ENCODE measurements around the gene SLC38A4.

SLC38A4 gene

DNA sequence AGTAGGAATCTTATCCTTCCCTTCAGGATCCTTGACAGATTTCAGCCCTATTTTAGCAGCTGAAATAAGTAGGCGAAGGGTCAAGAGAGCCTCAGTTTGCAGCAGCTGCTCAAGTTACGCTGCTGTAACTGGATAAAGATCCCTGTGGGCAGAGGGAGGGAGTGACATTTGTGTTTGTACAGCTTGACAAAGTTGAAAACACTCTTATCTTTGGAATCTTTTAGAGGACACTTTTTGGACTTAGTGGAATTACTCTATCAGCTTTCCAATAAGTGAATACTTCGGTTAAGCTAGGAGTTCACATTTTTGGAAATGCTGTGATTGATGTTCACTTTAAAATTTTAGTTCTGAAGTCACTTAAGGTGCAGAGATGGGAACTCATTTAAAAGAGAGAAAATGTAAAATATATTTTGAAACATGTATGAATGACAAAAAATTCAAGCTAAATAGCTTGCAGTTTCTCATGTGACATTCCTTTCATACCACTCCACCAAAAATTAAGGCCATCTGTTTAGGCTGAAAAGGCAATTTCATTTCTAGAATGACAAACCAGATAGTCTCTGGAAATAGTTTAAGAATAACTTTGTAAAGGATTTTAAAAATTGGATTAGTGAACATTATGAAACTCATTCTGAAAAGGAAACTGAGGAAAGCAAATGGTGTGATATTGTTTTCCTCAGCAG, 55.2 kb downstream of the SLC38A4 start:
- no peak for TF ChIP-seq RAD21 (IDR thresholded peaks at IDR 0.05; ENCODE audit: low read depth)
- no peak for TF ChIP-seq CEBPB (IDR thresholded peaks at IDR 0.05)
- no peak for TF ChIP-seq YY1 (IDR thresholded peaks at IDR 0.05; ENCODE audit: low read depth)
- no peak for TF ChIP-seq CREB1 (IDR thresholded peaks at IDR 0.05; ENCODE audit: low read depth)
- TF ChIP-seq EP300 (IDR thresholded peaks at IDR 0.05; ENCODE audit: borderline replicate concordance) = no peak
- no peak for TF ChIP-seq MAX (IDR thresholded peaks at IDR 0.05)
- TF ChIP-seq FOXM1 (IDR thresholded peaks at IDR 0.05; ENCODE audit: borderline replicate concordance, low read depth) = no peak
- TF ChIP-seq TAF1 (IDR thresholded peaks at IDR 0.05; ENCODE audit: low read depth) = no peak
- no peak for TF ChIP-seq EGR1 (IDR thresholded peaks at IDR 0.05)
- no peak for TF ChIP-seq ZBTB7A (IDR thresholded peaks at IDR 0.05; ENCODE audit: low read depth)
- TF ChIP-seq, protein P1, sequence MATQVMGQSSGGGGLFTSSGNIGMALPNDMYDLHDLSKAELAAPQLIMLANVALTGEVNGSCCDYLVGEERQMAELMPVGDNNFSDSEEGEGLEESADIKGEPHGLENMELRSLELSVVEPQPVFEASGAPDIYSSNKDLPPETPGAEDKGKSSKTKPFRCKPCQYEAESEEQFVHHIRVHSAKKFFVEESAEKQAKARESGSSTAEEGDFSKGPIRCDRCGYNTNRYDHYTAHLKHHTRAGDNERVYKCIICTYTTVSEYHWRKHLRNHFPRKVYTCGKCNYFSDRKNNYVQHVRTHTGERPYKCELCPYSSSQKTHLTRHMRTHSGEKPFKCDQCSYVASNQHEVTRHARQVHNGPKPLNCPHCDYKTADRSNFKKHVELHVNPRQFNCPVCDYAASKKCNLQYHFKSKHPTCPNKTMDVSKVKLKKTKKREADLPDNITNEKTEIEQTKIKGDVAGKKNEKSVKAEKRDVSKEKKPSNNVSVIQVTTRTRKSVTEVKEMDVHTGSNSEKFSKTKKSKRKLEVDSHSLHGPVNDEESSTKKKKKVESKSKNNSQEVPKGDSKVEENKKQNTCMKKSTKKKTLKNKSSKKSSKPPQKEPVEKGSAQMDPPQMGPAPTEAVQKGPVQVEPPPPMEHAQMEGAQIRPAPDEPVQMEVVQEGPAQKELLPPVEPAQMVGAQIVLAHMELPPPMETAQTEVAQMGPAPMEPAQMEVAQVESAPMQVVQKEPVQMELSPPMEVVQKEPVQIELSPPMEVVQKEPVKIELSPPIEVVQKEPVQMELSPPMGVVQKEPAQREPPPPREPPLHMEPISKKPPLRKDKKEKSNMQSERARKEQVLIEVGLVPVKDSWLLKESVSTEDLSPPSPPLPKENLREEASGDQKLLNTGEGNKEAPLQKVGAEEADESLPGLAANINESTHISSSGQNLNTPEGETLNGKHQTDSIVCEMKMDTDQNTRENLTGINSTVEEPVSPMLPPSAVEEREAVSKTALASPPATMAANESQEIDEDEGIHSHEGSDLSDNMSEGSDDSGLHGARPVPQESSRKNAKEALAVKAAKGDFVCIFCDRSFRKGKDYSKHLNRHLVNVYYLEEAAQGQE (IDR thresholded peaks at IDR 0.05; ENCODE audit: low read depth) = no peak
- no peak for TF ChIP-seq NFIC (IDR thresholded peaks at IDR 0.05)
- TF ChIP-seq USF1 (IDR thresholded peaks at IDR 0.05) = no peak

DNA sequence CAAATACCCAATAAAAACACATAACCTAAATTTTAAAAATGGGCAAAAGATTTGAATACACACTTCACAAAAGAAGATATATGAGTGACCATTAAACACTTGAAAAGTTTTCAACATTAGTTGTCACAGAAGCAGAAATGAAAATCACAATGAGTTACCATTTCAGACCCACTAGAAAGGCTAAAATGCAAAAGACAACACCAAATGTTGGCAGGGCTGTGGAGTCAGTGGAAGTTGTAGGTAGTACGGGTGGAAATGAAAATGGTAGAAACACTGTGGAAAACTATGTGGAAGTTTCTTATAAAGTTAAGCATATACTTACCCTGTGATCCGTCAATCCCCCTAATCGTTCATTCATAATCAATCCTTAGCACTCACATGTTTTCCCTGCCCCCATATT, 61.8 kb downstream of the SLC38A4 start:
- TF ChIP-seq USF1 (IDR thresholded peaks at IDR 0.05) (no peak), RAD21 (IDR thresholded peaks at IDR 0.05; ENCODE audit: low read depth) (no peak), NFIC (IDR thresholded peaks at IDR 0.05) (no peak), CEBPB (IDR thresholded peaks at IDR 0.05) (no peak), FOXM1 (IDR thresholded peaks at IDR 0.05; ENCODE audit: borderline replicate concordance, low read depth) (no peak), ZBTB7A (IDR thresholded peaks at IDR 0.05; ENCODE audit: low read depth) (no peak), CREB1 (IDR thresholded peaks at IDR 0.05; ENCODE audit: low read depth) (no peak), TEAD4 (IDR thresholded peaks at IDR 0.05) (no peak), YY1 (IDR thresholded peaks at IDR 0.05; ENCODE audit: low read depth) (no peak)

DNA sequence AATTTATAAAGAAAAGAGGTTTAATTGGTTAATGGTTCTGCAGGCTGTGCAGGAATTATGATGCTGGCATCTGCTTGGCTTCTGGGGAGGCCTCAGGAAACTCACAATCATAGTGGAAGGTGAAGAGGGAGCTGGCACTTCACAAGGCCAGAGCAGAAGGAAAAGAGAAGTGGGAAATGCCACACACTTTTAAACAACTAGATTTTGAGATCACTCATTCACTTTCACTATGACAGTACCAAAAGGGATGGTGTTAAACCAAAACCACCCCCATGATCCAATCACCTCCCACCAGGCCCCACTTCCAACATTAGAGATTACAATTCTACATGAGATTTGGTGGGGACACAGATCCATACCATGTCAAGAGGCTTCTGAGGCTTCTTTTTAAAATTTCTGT, 62.6 kb downstream of the SLC38A4 start:
- TF ChIP-seq, protein P1 (IDR thresholded peaks at IDR 0.05; ENCODE audit: low read depth) = no peak
- no peak for TF ChIP-seq USF1 (IDR thresholded peaks at IDR 0.05)
- TF ChIP-seq FOXM1 (IDR thresholded peaks at IDR 0.05; ENCODE audit: borderline replicate concordance, low read depth) = no peak
- TF ChIP-seq RAD21 (IDR thresholded peaks at IDR 0.05; ENCODE audit: low read depth) = no peak
- TF ChIP-seq ZBTB7A (IDR thresholded peaks at IDR 0.05; ENCODE audit: low read depth) = no peak
- no peak for TF ChIP-seq MAX (IDR thresholded peaks at IDR 0.05)
- no peak for TF ChIP-seq EGR1 (IDR thresholded peaks at IDR 0.05)
- TF ChIP-seq YY1 (IDR thresholded peaks at IDR 0.05; ENCODE audit: low read depth) = no peak
- TF ChIP-seq TEAD4 (IDR thresholded peaks at IDR 0.05) = no peak
- no peak for TF ChIP-seq TAF1 (IDR thresholded peaks at IDR 0.05; ENCODE audit: low read depth)
- TF ChIP-seq NFIC (IDR thresholded peaks at IDR 0.05) = no peak
- TF ChIP-seq CEBPB (IDR thresholded peaks at IDR 0.05) = no peak
- no peak for TF ChIP-seq TCF12 (IDR thresholded peaks at IDR 0.05; ENCODE audit: low read depth)

DNA sequence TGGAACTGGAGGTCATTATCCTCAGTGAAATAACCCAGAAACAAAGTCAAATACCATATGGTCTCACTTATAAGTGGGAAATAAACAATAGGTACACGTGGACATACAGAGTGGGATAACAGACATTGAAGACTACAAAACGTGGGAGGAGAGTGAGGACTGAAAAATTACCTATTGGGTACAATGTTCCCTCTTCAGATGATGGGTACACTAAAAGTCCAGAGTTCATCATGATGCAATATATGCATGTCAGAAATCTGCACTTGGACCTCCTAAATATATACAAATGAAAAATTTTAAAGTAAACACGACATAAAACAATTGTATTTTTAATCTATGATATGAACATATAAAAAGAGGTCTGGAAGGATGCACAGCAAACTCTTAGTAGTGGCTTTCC, 71.2 kb downstream of the SLC38A4 start:
- TF ChIP-seq TCF12 (IDR thresholded peaks at IDR 0.05; ENCODE audit: low read depth) (no peak), ZBTB7A (IDR thresholded peaks at IDR 0.05; ENCODE audit: low read depth) (no peak), EP300 (IDR thresholded peaks at IDR 0.05; ENCODE audit: borderline replicate concordance) (no peak), RAD21 (IDR thresholded peaks at IDR 0.05; ENCODE audit: low read depth) (no peak), YY1 (IDR thresholded peaks at IDR 0.05; ENCODE audit: low read depth) (no peak), TAF1 (IDR thresholded peaks at IDR 0.05; ENCODE audit: low read depth) (no peak), EGR1 (IDR thresholded peaks at IDR 0.05) (no peak), NFIC (IDR thresholded peaks at IDR 0.05) (no peak), CREB1 (IDR thresholded peaks at IDR 0.05; ENCODE audit: low read depth) (no peak), TEAD4 (IDR thresholded peaks at IDR 0.05) (no peak), FOXM1 (IDR thresholded peaks at IDR 0.05; ENCODE audit: borderline replicate concordance, low read depth) (no peak), MAX (IDR thresholded peaks at IDR 0.05) (no peak), USF1 (IDR thresholded peaks at IDR 0.05) (no peak), CEBPB (IDR thresholded peaks at IDR 0.05) (no peak)
- TF ChIP-seq, protein P1 (IDR thresholded peaks at IDR 0.05; ENCODE audit: low read depth) = no peak

Data from Ishikawa (cell line).